GM18520 (cell line): ENCODE results near the gene BICC1.
A peak's percentile ranks its signal among the peaks of the same experiment; 100 is the strongest.

Experiments used
- ATAC-seq: cut with Tn5 transposase; IDR thresholded peaks from one replicate; pipeline ENCODE4 v1.9.1; 2021; ENCODE audit not compliant: unreplicated experiment

BICC1 gene

GRCh38 chr10:58515291-58515941 lies 2.7 kb downstream of the BICC1 start:
- ATAC-seq = no peak

GRCh38 chr10:58516119-58516518 lies 3.4 kb downstream of the BICC1 start:
- no peak for ATAC-seq

- ATAC-seq = no peak
Observed at GRCh38 chr10:58516671-58517070, 4.0 kb downstream of the BICC1 start.

- ATAC-seq = no peak
Observed at GRCh38 chr10:58517081-58517480, 4.4 kb downstream of the BICC1 start.

- ATAC-seq = no peak
Observed at GRCh38 chr10:58517491-58518355, 5.1 kb downstream of the BICC1 start.

GRCh38 chr10:58518775-58519174 lies 6.1 kb downstream of the BICC1 start:
- no peak for ATAC-seq

- ATAC-seq = no peak
Observed at GRCh38 chr10:58529077-58529728, 16.5 kb downstream of the BICC1 start.

- peak; percentile 91 for ATAC-seq
Observed at GRCh38 chr10:58531084-58531695, 18.5 kb downstream of the BICC1 start.

GRCh38 chr10:58535311-58535710 lies 22.6 kb downstream of the BICC1 start:
- no peak for ATAC-seq

- ATAC-seq = no peak
Observed at GRCh38 chr10:58543141-58543540, 30.5 kb downstream of the BICC1 start.

- no peak for ATAC-seq
Observed at GRCh38 chr10:58544135-58544534, 31.5 kb downstream of the BICC1 start.

GRCh38 chr10:58545427-58545826 lies 32.8 kb downstream of the BICC1 start:
- no peak for ATAC-seq

- ATAC-seq = no peak
Observed at GRCh38 chr10:58546137-58546536, 33.5 kb downstream of the BICC1 start.

GRCh38 chr10:58546722-58547445 lies 34.2 kb downstream of the BICC1 start:
- no peak for ATAC-seq

- no peak for ATAC-seq
Observed at GRCh38 chr10:58547963-58548362, 35.3 kb downstream of the BICC1 start.

GRCh38 chr10:58554316-58554715 lies 41.6 kb downstream of the BICC1 start:
- no peak for ATAC-seq

GRCh38 chr10:58555170-58555929 lies 42.7 kb downstream of the BICC1 start:
- ATAC-seq = no peak

- ATAC-seq = no peak
Observed at GRCh38 chr10:58555930-58556311, 43.2 kb downstream of the BICC1 start.

- ATAC-seq = no peak
Observed at GRCh38 chr10:58556516-58557165, 44.0 kb downstream of the BICC1 start.

- no peak for ATAC-seq
Observed at GRCh38 chr10:58557714-58558113, 45.0 kb downstream of the BICC1 start.
